Testis (tissue), 2 donors: ENCODE results near the gene CACNA2D1.

ENCODE experiments used
- CTCF ChIP-seq, 3 experiments: fragments of 450-650 bp in 2 of 3; fragments of 200-600 bp in 1 of 3; sonication (generic) in 1 of 3; IDR thresholded peaks; one replicate each; pipeline ENCODE4 v1.5.1; 2016 to 2019; ENCODE audit warnings: antibody characterized with exemption in 3 of 3, mild to moderate bottlenecking in 2 of 3, moderate library complexity in 1 of 3
- POLR2A ChIP-seq: fragments of 450-650 bp; IDR thresholded peaks from one replicate; pipeline ENCODE4 v1.6.1; 2017; ENCODE audit warnings: antibody characterized with exemption, mild to moderate bottlenecking, moderate library complexity

- TF ChIP-seq CTCF (IDR thresholded peaks at IDR 0.05): no peak
- no peak for TF ChIP-seq POLR2A
Observed at GRCh38 chr7:82175319-82175718, 268.3 kb downstream of the CACNA2D1 start.
